Endometrium (tissue), 2 donors: ENCODE data around the gene ADAMTS17.

Experiments
- FAIRE-seq: peaks from 2 replicates; lab custom pipeline; 2012; peaks lifted over from hg19 to GRCh38; lab: Jason Lieb, UNC
- donor health status: control.
- donor health status: control.

Gene ADAMTS17

DNA sequence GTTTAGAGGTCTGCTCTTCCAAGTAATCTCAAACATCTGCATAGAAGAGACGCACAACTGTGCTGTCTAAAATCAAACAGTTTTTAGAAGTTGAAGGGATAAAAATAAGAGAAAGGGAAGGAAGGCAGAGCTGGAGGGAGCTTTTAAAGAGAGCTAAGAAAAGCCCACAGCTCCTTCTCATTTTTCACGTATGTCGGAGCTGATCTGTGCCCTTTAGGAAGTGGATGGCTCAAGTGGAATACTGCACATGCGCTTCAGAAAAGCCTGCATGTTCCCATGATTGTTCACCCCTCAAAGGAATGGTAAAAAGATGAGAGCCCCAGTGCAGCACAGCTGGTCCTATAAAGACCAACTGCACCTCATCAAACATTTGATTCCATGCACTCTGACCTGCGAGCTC, 207.2 kb downstream of the ADAMTS17 start:
- no peak for FAIRE-seq

GRCh38 chr15:100134089-100134583, 207.6 kb downstream of the ADAMTS17 start:
- no peak for FAIRE-seq

- FAIRE-seq: no peak
These were observed 208.8 kb downstream of the ADAMTS17 start for GRCh38 chr15:100133001-100133400.

DNA sequence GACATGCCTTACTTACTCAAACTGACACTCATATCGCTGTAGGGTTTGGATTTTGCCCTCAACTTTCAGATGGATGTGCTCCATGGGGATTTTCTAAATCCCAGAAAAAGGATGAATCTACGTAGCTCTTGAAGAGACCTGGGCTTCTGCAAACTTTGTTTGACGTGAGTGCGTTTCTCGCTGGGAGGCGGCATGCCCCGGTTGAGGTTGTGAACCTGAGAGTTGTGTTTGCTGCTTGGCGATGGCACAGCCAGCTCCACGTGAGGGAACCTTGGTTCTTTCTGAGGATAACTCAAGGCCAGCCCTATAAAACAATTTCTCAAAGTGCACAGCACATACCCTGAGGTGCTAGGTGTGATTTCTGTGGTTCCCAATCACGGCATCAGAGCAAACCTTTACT, 209.5 kb downstream of the ADAMTS17 start:
- no peak for FAIRE-seq

- no peak for FAIRE-seq
These were observed 210.2 kb downstream of the ADAMTS17 start for GRCh38 chr15:100131321-100132224.

GRCh38 chr15:100129677-100130076, 212.1 kb downstream of the ADAMTS17 start:
- FAIRE-seq: no peak

- FAIRE-seq: peak; percentile 66
These were observed 216.2 kb downstream of the ADAMTS17 start for GRCh38 chr15:100125401-100126191.

DNA sequence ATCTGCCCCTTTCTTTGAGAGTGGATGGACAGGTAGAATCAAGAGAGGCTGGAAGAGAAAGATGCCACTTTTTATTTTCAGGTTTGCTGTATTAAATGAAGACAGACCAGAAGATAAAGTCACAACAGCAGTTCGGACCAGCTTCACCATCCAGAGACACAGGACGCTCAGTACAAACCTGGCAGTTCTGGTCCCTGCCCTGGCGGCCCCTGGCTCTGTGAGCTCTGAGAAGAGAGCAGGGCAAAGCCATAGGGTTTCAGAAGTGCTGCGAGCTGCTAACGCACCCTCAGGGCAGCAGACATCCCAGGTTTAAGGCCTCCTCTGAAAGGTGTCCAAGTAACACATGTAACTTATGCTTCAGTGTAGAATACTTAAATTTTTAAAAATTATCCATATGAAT, 216.8 kb downstream of the ADAMTS17 start:
- FAIRE-seq: no peak

- FAIRE-seq: no peak
These were observed 217.4 kb downstream of the ADAMTS17 start for GRCh38 chr15:100124361-100124760.

- FAIRE-seq: no peak
These were observed 218.2 kb downstream of the ADAMTS17 start for GRCh38 chr15:100123611-100124010.

GRCh38 chr15:100121285-100121684, 220.5 kb downstream of the ADAMTS17 start:
- FAIRE-seq: no peak

DNA sequence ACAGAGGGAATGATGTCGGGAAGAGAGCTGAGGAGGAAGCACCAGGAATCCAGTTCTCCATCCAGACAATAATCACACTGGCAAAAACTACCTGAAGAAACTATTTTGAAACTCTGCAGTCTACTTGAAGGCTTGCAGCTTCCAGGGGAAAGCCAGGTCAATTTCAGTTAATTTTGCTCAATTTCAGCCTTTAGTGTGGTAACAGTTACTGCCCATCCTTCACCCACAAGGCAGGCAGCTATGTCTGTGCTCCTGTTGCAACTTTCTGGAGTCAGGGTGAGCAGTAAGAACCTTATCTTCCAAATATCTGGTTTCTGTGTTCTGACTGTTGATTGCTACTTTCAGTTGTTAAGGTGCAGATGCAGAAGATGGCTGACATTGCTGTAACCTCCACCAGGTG, 221.7 kb downstream of the ADAMTS17 start:
- FAIRE-seq: no peak

- no peak for FAIRE-seq
These were observed 223.2 kb downstream of the ADAMTS17 start for GRCh38 chr15:100118546-100118945.

- no peak for FAIRE-seq
These were observed 225.2 kb downstream of the ADAMTS17 start for GRCh38 chr15:100116416-100117190.

DNA sequence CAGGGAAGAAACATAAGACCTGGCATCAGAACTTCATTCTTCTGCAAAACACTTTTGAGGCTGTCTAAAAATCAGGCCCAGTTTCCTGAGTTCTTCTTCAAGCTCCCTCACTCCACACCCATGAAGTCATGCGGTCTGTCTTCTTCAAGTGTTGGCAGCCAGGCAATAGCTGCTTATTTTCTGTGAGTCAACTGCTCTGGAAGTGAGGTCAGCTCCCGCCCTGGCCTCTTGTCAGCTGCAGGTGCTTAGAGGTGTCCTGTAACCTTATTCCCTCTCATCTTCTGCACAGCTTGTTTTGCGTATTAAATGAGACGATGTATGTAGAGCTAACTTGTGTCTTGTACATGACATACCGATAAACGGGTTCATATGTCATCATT, 226.1 kb downstream of the ADAMTS17 start:
- no peak for FAIRE-seq

DNA sequence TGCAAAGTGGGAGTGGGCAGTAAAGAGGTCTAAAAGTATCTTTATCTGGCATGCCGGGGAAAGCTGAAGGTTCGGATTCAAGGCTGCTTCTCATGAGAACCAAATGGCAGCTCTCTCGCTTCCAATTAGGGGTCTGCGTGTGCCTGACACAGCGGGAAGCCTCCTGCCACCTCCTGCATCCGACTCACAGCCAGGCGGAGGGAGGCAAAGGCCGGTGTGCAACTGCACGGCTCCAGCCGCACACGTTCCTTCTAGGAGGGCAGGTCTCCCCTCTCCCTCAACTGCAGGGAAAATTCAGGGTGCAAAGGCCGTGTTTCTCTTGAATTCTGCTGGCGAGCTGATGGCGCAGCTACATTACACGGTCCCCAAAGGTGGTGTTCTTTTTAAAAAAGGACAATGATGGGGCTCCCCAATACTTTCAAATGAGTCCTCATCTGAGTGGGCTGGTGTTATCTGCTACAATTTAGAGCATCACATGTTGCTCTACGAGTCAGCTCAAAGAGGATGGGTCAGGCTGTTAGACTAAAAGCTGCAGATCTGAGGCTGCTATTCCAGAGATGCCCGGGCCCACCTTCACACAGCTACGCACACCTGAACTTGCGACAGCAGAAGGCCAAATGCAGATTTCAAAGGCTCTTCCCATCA, 226.6 kb downstream of the ADAMTS17 start:
- FAIRE-seq: no peak

- no peak for FAIRE-seq
These were observed 227.2 kb downstream of the ADAMTS17 start for GRCh38 chr15:100114571-100114970.

DNA sequence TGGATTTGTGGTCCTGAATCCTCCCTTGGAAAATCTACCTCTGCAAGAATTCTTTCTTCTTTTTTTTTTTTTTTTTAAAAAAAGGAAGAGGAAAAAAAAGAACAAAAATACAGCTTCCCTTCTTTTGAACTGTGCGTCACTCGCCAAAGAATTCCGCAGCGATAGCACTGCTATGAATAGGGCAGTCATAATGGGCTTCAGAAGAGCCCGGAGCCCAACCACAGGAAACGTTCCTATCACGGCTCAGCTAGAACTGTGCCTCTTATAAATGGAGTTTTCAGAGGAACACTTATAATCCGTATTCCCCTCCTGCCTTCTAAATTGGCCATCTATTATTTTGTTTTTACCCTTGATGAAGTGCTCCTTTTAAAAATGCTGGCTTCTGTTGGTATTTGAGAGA, 227.7 kb downstream of the ADAMTS17 start:
- FAIRE-seq: no peak

DNA sequence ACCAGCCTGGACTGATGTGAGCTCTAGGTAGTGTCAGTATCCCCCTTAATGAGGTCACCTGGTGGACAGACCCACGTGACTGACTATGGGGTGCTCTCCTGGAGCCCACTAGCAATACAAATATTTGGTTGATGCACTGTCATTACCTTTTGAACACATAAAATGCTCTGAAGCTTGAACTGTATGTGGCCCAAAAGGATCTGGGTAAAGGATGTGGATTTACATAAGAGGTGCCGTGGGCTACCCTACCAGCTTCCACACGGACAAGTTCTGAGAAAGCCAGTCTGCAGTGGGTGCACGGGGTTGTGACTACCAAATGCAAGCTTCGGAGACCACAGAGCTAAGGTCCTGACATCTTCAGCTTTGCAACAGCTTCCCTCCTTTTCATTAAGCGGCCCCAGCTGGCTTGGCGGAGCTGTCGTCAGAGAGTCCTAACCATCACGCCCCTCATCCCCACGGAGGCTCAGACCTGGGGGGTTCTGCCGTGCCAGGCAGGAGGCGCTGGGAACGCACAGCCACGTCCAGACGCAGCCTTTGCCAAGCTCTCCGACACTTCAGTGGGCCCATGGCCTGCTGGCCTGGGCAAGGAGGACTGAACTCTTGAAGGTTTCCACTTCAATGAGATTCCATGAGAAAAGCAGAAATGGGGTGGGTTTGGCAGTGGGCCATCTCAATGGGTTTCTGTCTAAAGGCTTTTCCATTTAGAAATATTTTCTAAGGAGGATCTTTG, 228.3 kb downstream of the ADAMTS17 start:
- no peak for FAIRE-seq

- no peak for FAIRE-seq
These were observed 229.0 kb downstream of the ADAMTS17 start for GRCh38 chr15:100112636-100113305.

DNA sequence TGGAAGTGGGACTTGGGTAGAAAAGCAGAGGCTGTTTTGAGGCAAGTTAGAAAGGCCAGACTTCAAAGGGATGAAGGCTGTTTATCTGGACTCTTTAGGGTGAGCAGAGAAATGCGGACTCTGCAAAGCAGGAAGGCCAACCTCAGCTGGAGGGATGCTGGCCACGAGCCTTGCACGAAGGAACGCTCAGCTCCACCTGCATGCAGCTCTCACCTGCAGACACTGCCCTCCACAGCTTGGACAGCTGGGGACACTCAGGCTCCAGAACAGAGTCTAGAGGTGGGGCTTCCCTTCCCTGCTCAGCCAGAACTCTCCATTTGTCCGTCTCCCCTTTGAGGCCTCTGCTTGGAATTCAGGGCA, 229.7 kb downstream of the ADAMTS17 start:
- FAIRE-seq: no peak
